Suprapubic skin (tissue), 4 donors: Measurements from ENCODE around the gene CAVIN1.

Experiments used
- POLR2A ChIP-seq, 2 donors: fragments of 450-650 bp; IDR thresholded peaks; one replicate each; pipeline ENCODE4 v1.6.1; 2017; ENCODE audit warnings: antibody characterized with exemption in 2 of 2, mild to moderate bottlenecking in 2 of 2, moderate library complexity in 2 of 2
- POLR2AphosphoS5 ChIP-seq, 3 donors: sonication (generic); formaldehyde crosslinking; IDR thresholded peaks; one replicate each; pipeline ENCODE4 v1.6.1; 2017; ENCODE audit warnings: antibody characterized with exemption in 3 of 3
- TF ChIP-seq, protein P1 (sequence below), 2 donors: fragments of 200-600 bp in 1 of 2; fragments of 450-650 bp in 1 of 2; sonication (generic) in 1 of 2; IDR thresholded peaks; one replicate each; pipeline ENCODE4 v1.5.1; 2016 to 2019; ENCODE audit warnings: antibody characterized with exemption in 2 of 2, mild to moderate bottlenecking in 1 of 2, moderate library complexity in 1 of 2

DNA sequence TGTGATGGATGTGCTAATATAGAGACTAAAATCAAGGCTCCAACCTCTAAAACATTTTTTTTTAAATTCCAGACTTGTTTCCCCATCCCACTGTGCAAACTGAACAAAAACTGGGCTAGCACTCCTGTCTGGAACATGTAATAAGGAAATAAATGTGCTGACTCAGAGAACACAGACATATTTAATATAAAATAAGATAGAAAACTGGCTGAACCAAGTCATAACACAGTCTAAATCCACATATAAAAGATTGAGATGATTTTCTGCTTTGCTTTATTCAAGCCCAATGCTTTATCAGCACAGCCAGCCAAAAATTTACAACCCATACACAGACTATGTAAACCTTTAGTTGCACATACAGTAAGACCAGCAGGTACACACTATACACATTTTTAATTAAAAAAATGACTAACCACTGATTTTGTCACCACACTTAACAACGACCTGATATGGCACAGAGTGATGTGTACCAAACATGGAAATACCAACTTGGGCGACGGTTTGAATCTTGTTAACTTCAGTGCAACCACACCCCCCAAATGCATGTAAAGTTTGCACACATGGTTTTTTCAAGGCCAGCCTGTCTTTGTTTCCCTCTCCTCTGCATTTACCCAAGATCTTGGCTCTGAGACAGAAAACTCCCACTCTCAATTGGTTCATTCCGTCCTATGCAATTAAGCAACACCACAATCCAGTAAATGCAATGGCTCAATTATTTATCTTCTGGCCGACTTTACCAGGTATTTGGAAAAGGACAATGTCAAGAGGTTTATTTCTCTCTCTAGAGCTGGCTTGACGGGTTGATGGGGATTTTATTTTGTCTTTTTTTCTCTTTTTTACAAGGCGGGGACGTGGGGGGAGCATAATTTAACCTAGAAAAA is 36.0 kb downstream of the CAVIN1 start:
- TF ChIP-seq POLR2AphosphoS5 (IDR thresholded peaks at IDR 0.05) (peak in 1 of 3 donors; percentile 6), POLR2A (IDR thresholded peaks at IDR 0.05) (no peak)
- TF ChIP-seq, protein P1, sequence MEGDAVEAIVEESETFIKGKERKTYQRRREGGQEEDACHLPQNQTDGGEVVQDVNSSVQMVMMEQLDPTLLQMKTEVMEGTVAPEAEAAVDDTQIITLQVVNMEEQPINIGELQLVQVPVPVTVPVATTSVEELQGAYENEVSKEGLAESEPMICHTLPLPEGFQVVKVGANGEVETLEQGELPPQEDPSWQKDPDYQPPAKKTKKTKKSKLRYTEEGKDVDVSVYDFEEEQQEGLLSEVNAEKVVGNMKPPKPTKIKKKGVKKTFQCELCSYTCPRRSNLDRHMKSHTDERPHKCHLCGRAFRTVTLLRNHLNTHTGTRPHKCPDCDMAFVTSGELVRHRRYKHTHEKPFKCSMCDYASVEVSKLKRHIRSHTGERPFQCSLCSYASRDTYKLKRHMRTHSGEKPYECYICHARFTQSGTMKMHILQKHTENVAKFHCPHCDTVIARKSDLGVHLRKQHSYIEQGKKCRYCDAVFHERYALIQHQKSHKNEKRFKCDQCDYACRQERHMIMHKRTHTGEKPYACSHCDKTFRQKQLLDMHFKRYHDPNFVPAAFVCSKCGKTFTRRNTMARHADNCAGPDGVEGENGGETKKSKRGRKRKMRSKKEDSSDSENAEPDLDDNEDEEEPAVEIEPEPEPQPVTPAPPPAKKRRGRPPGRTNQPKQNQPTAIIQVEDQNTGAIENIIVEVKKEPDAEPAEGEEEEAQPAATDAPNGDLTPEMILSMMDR (IDR thresholded peaks at IDR 0.05), result no peak
